Activated naive CD8-positive, alpha-beta T cell treated with anti-CD3 and anti-CD28 coated beads, Interleukin-2, amount 50 U/mL, for 24 hours (primary cell): ENCODE measurements around the gene TTBK1.
A peak's percentile ranks its signal among the peaks of the same experiment; 100 is the strongest.

Experiments
- ATAC-seq: fragments of 150-1000 bp; cut with Tn5 transposase; one replicate; pipeline ENCODE4 v1.10.0; 2021
- DNase-seq: peaks from one replicate; pipeline ENCODE4 v3.0.0; 2021
- H3K27ac Mint-ChIP-seq: one replicate; pipeline ENCODE4 v1.8.0; 2021; ENCODE audit warnings: mild to moderate bottlenecking, mixed read lengths
- H3K27me3 Mint-ChIP-seq: one replicate; pipeline ENCODE4 v1.8.0; 2021; ENCODE audit warnings: mixed read lengths
- H3K36me3 Mint-ChIP-seq: one replicate; pipeline ENCODE4 v1.8.0; 2021; ENCODE audit warnings: low read depth, mixed read lengths
- H3K4me1 Mint-ChIP-seq: one replicate; pipeline ENCODE4 v1.8.0; 2021; ENCODE audit warnings: mixed read lengths
- H3K4me3 Mint-ChIP-seq: one replicate; pipeline ENCODE4 v1.8.0; 2021; ENCODE audit warnings: mild to moderate bottlenecking, moderate library complexity, mixed read lengths
- H3K9me3 Mint-ChIP-seq: one replicate; pipeline ENCODE4 v1.8.0; 2021; ENCODE audit warnings: mixed read lengths

Gene TTBK1

GRCh38 chr6:43304361-43304760 lies 61.1 kb downstream of the TTBK1 start:
- no peak for ATAC-seq
- Mint-ChIP-seq H3K27me3 (peaks cover 2% of the 10 kb centered on the region), H3K9me3 (no peaks in the 10 kb centered on the region), H3K27ac (no peak overlapping the region), H3K36me3 (no peaks in the 10 kb centered on the region), H3K4me1 (peaks cover 10% of the 10 kb centered on the region), H3K4me3 (no peak overlapping the region)
- DNase-seq: no peak

- peaks cover 11% of the 10 kb centered on the region for H3K4me1 Mint-ChIP-seq
- H3K36me3 Mint-ChIP-seq: no peaks in the 10 kb centered on the region
- no peak for DNase-seq
- H3K27ac Mint-ChIP-seq: no peak overlapping the region
- peaks cover 2% of the 10 kb centered on the region for H3K27me3 Mint-ChIP-seq
- ATAC-seq: no peak
- no peak overlapping the region for H3K4me3 Mint-ChIP-seq
- no peaks in the 10 kb centered on the region for H3K9me3 Mint-ChIP-seq
These were observed 61.6 kb downstream of the TTBK1 start for GRCh38 chr6:43304882-43305281.

- no peaks in the 10 kb centered on the region for H3K9me3 Mint-ChIP-seq
- no peaks in the 10 kb centered on the region for H3K36me3 Mint-ChIP-seq
- DNase-seq: no peak
- ATAC-seq: no peak
- peaks cover 13% of the 10 kb centered on the region for H3K4me1 Mint-ChIP-seq
- H3K27me3 Mint-ChIP-seq: no peaks in the 10 kb centered on the region
- no peak overlapping the region for H3K27ac Mint-ChIP-seq
- H3K4me3 Mint-ChIP-seq: no peak overlapping the region
These were observed 62.8 kb downstream of the TTBK1 start for GRCh38 chr6:43306086-43306485.

GRCh38 chr6:43307451-43308100 lies 64.3 kb downstream of the TTBK1 start:
- Mint-ChIP-seq H3K9me3 (no peaks in the 10 kb centered on the region), H3K4me1 (peaks cover 13% of the 10 kb centered on the region), H3K27me3 (no peaks in the 10 kb centered on the region), H3K27ac (no peak overlapping the region), H3K4me3 (no peak overlapping the region), H3K36me3 (no peaks in the 10 kb centered on the region)
- ATAC-seq: no peak
- no peak for DNase-seq

- peak; percentile 60 for DNase-seq
- H3K4me3 Mint-ChIP-seq: peak within 1 kb of the TSS; percentile 78
- no peaks in the 10 kb centered on the region for H3K9me3 Mint-ChIP-seq
- no peaks in the 10 kb centered on the region for H3K36me3 Mint-ChIP-seq
- peak; percentile 79 for ATAC-seq
- H3K27ac Mint-ChIP-seq: no peak within 1 kb of the TSS
- no peaks in the 10 kb centered on the region for H3K27me3 Mint-ChIP-seq
- H3K4me1 Mint-ChIP-seq: peaks cover 13% of the 10 kb centered on the region
These were observed 65.1 kb downstream of the TTBK1 start, which contains the start of gene CRIP3 for GRCh38 chr6:43308101-43308989. Gene CRIP3, minus strand, starts transcription at chr6:43308826. Its CDS starts 34 bp downstream, at chr6:43308792.

- Mint-ChIP-seq H3K9me3 (no peaks in the 10 kb centered on the region), H3K27me3 (no peaks in the 10 kb centered on the region), H3K4me3 (peak overlapping the region; percentile 78), H3K4me1 (peaks cover 13% of the 10 kb centered on the region), H3K27ac (no peak overlapping the region), H3K36me3 (no peaks in the 10 kb centered on the region)
- ATAC-seq (no peak), DNase-seq (no peak)
These were observed 65.8 kb downstream of the TTBK1 start for GRCh38 chr6:43308990-43309477.

- ATAC-seq (no peak), DNase-seq (no peak)
- no peaks in the 10 kb centered on the region for H3K9me3 Mint-ChIP-seq
- no peaks in the 10 kb centered on the region for H3K36me3 Mint-ChIP-seq
- no peaks in the 10 kb centered on the region for H3K27me3 Mint-ChIP-seq
- H3K4me1 Mint-ChIP-seq: peaks cover 13% of the 10 kb centered on the region
- H3K4me3 Mint-ChIP-seq: no peak overlapping the region
- H3K27ac Mint-ChIP-seq: no peak overlapping the region
These were observed 66.9 kb downstream of the TTBK1 start for GRCh38 chr6:43310134-43310533.

GRCh38 chr6:43310624-43311023 lies 67.3 kb downstream of the TTBK1 start:
- peaks cover 13% of the 10 kb centered on the region for H3K4me1 Mint-ChIP-seq
- no peaks in the 10 kb centered on the region for H3K9me3 Mint-ChIP-seq
- DNase-seq: no peak
- no peaks in the 10 kb centered on the region for H3K27me3 Mint-ChIP-seq
- no peak overlapping the region for H3K27ac Mint-ChIP-seq
- H3K4me3 Mint-ChIP-seq: no peak overlapping the region
- ATAC-seq: no peak
- H3K36me3 Mint-ChIP-seq: no peaks in the 10 kb centered on the region

- ATAC-seq (no peak), DNase-seq (no peak)
- H3K9me3 Mint-ChIP-seq: no peaks in the 10 kb centered on the region
- H3K27ac Mint-ChIP-seq: no peak overlapping the region
- no peaks in the 10 kb centered on the region for H3K27me3 Mint-ChIP-seq
- no peaks in the 10 kb centered on the region for H3K36me3 Mint-ChIP-seq
- H3K4me1 Mint-ChIP-seq: peaks cover 13% of the 10 kb centered on the region
- H3K4me3 Mint-ChIP-seq: no peak overlapping the region
These were observed 68.4 kb downstream of the TTBK1 start for GRCh38 chr6:43311666-43312065.

GRCh38 chr6:43313813-43314212 lies 70.5 kb downstream of the TTBK1 start:
- no peak overlapping the region for H3K4me3 Mint-ChIP-seq
- H3K9me3 Mint-ChIP-seq: no peaks in the 10 kb centered on the region
- H3K27ac Mint-ChIP-seq: no peak overlapping the region
- ATAC-seq: no peak
- no peaks in the 10 kb centered on the region for H3K36me3 Mint-ChIP-seq
- no peak for DNase-seq
- peaks cover 12% of the 10 kb centered on the region for H3K4me1 Mint-ChIP-seq
- H3K27me3 Mint-ChIP-seq: no peaks in the 10 kb centered on the region

- DNase-seq (no peak), ATAC-seq (no peak)
- H3K36me3 Mint-ChIP-seq: no peaks in the 10 kb centered on the region
- no peaks in the 10 kb centered on the region for H3K9me3 Mint-ChIP-seq
- H3K27me3 Mint-ChIP-seq: no peaks in the 10 kb centered on the region
- no peak overlapping the region for H3K4me3 Mint-ChIP-seq
- H3K27ac Mint-ChIP-seq: no peak overlapping the region
- H3K4me1 Mint-ChIP-seq: peaks cover 3% of the 10 kb centered on the region
These were observed 74.7 kb downstream of the TTBK1 start for GRCh38 chr6:43318011-43318410.

- H3K36me3 Mint-ChIP-seq: no peaks in the 10 kb centered on the region
- no peaks in the 10 kb centered on the region for H3K27me3 Mint-ChIP-seq
- H3K4me1 Mint-ChIP-seq: no peaks in the 10 kb centered on the region
- H3K4me3 Mint-ChIP-seq: no peak overlapping the region
- ATAC-seq: no peak
- no peak overlapping the region for H3K27ac Mint-ChIP-seq
- no peaks in the 10 kb centered on the region for H3K9me3 Mint-ChIP-seq
- no peak for DNase-seq
These were observed 82.6 kb downstream of the TTBK1 start for GRCh38 chr6:43325876-43326275.

GRCh38 chr6:43328528-43328927 lies 85.2 kb downstream of the TTBK1 start:
- ATAC-seq: no peak
- no peak for DNase-seq
- H3K4me3 Mint-ChIP-seq: no peak overlapping the region
- peaks cover 12% of the 10 kb centered on the region for H3K4me1 Mint-ChIP-seq
- no peak overlapping the region for H3K27ac Mint-ChIP-seq
- H3K36me3 Mint-ChIP-seq: no peaks in the 10 kb centered on the region
- H3K27me3 Mint-ChIP-seq: no peaks in the 10 kb centered on the region
- no peaks in the 10 kb centered on the region for H3K9me3 Mint-ChIP-seq

- no peak overlapping the region for H3K4me3 Mint-ChIP-seq
- DNase-seq: no peak
- no peaks in the 10 kb centered on the region for H3K27me3 Mint-ChIP-seq
- H3K4me1 Mint-ChIP-seq: peaks cover 17% of the 10 kb centered on the region
- ATAC-seq: no peak
- no peak overlapping the region for H3K27ac Mint-ChIP-seq
- H3K9me3 Mint-ChIP-seq: no peaks in the 10 kb centered on the region
- no peaks in the 10 kb centered on the region for H3K36me3 Mint-ChIP-seq
These were observed 88.2 kb downstream of the TTBK1 start for GRCh38 chr6:43331470-43331869.

- DNase-seq: no peak
- Mint-ChIP-seq H3K4me1 (peaks cover 17% of the 10 kb centered on the region), H3K4me3 (no peak overlapping the region), H3K36me3 (no peaks in the 10 kb centered on the region), H3K9me3 (no peaks in the 10 kb centered on the region), H3K27ac (no peak overlapping the region), H3K27me3 (no peaks in the 10 kb centered on the region)
- no peak for ATAC-seq
These were observed 88.6 kb downstream of the TTBK1 start for GRCh38 chr6:43331891-43332290.
